Measurements from ENCODE around the gene ADAT3.
"Not testable (repeated sequence)": the region's sequence is repeated elsewhere in the genome, so short reads cannot be mapped to it uniquely, and the experiment has no call there.

ADAT3 gene

GRCh38 chr19:1867349-1867724 lies 37.9 kb upstream of the ADAT3 start:
- no peak for DNase-seq

DNA sequence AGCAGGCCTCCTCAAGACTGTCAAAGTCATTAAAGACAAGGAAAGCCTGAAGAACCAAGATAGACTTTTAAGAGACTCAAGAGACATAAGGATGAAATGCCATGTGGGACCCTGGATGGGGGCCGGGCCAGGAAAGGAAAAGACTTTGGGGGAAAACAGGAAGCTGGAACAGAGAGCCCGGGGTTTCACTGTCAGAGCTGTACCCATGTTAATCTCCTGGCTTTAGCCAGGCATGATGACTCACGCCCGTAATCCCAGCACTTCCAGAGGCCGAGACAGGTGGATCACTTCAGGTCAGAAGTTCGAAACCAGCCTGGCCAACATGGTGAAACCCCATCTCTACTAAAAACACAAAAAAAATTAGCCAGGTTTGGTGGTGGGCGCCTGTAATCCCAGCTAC lies 36.2 kb upstream of the ADAT3 start:
- DNase-seq, result no peak

GRCh38 chr19:1871140-1871597 lies 34.0 kb upstream of the ADAT3 start:
- DNase-seq, result no peak

DNA sequence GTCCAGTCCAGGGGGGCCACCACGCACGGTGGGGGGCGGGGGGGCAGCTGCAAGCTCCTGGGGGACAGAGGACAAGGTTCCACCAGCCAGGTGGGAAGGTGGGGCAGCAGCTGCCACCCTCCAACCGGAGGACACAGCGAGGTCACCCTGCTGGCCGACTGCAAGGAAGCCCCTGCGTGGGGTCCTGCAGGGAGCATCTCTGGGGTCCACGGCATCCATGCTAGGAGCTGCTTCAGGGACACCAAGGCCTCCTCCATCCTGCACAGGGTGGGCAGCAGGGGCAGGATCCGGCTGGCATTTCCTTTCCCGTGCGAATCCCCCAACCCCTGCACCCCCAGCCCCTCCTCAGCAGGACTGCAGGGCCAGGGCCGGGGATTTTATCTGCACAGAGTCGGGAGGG lies 33.6 kb upstream of the ADAT3 start:
- DNase-seq, result no peak

- DNase-seq, result no peak
Observed at GRCh38 chr19:1872807-1873523, 32.2 kb upstream of the ADAT3 start.

GRCh38 chr19:1873524-1874473 lies 31.4 kb upstream of the ADAT3 start:
- no peak for DNase-seq

DNA sequence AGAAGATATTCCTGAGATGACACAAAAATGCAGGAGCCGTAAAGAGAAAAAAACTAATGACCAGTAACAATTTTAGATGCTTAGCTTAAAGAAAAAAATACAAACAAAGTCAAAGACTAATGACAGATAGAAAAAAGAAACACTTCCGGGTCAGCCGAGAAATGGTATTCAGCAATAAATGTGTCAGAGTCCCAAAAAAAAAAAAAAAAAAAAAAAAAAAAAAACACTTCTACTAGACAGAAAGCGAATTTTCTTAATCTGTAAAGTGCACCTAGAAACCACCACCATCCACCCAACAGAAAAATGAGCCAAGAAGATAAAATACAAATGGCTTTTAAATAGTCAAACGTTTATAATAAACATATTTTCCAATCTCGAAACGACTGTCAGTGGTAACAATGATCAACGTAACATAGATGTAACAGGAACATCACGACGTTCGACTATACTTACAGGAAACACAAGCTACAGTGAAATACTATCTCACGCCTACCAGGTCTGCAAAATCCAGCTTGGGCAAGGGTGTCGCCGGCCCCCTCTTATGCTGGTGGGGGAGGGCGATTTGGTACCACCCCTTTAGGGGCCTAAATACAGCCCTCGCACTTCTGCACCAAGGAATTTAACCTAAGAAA lies 30.5 kb upstream of the ADAT3 start:
- DNase-seq, result no peak

GRCh38 chr19:1875265-1875645 lies 29.9 kb upstream of the ADAT3 start:
- not testable (repeated sequence) for DNase-seq

GRCh38 chr19:1875646-1876495 lies 29.3 kb upstream of the ADAT3 start:
- DNase-seq, result peak; percentile 87 to 90

GRCh38 chr19:1876496-1877279 lies 28.5 kb upstream of the ADAT3 start:
- DNase-seq, result not testable (repeated sequence)

- DNase-seq, result not testable (repeated sequence)
Observed at GRCh38 chr19:1877280-1877660, 27.9 kb upstream of the ADAT3 start.

GRCh38 chr19:1878583-1878982 lies 26.6 kb upstream of the ADAT3 start:
- DNase-seq, result not testable (repeated sequence)

DNA sequence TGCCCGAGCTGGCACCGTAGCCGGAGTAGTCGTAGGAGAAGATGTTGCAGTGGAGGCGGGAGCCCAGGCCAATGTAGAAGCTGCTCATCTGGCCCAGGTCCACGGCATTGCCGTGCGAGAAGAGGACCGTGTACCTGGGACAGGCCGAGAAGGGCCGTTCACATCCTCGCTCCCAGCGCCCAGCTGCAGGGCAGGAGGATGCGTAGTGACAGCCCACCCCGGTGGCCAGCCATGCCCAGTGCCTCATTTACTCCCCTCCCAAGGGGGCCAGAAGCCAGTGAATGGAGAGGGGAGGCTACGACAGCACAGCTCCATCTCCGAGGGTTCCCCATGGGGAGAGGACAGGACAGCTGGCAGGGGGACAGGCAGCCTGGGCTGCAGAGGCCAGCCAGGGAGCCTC lies 25.2 kb upstream of the ADAT3 start:
- DNase-seq, result not testable (repeated sequence)

- DNase-seq, result no peak
Observed at GRCh38 chr19:1880611-1881392, 24.4 kb upstream of the ADAT3 start.

DNA sequence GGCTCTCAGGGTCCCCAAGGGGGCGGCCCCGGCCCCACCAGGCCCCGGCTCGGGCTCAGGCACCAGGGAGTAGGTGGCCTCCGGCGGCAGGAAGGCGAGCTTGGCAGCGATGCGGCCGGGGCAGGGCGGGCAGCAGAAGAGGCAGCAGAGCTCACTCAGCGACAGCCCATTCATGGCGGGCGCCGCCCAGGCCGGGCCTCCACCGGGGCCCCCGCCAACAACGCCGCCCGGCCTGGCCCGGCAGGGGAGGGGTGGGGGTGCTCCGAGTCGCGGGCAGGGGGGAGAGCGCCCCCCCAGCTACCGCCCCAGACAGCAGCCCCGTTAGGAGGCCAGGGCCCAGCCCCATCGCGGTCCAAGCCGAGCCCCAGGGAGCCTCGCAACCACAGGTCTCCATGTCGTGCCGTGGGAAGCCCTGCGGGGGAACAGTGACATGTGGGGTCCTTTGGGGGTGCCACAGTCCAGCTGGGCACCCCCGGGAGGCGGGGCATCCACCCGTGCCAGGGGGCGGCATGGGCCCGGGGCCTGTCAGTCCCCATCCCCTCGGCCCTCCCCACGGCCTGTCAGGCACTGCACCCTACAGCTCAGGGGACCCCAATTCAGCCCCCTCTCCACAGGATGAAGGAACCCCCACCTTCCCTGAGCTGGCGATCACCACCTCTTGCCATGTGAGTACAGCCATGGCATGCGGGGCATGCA lies 23.7 kb upstream of the ADAT3 start:
- DNase-seq, result not testable (repeated sequence)

GRCh38 chr19:1882089-1882785 lies 23.0 kb upstream of the ADAT3 start:
- peak; percentile 38 to 78 for DNase-seq

GRCh38 chr19:1882786-1883692 lies 22.2 kb upstream of the ADAT3 start:
- DNase-seq, result no peak

- DNase-seq, result no peak
Observed at GRCh38 chr19:1883784-1884183, 21.4 kb upstream of the ADAT3 start.
